NCI-H1436 treated with DMSO at 0.1 percent for 48 hours (cell line): ENCODE data around the gene G6PC2.
"Not testable (repeated sequence)": the region's sequence is repeated elsewhere in the genome, so short reads cannot be mapped to it uniquely, and the experiment has no call there.

Source experiments
- DNase-seq: peaks from one replicate; lab custom pipeline; 2025; lab: John Stamatoyannopoulos, UW

Gene G6PC2

GRCh38 chr2:168907940-168908662 lies 7.0 kb downstream of the G6PC2 start:
- no peak for DNase-seq

- DNase-seq: no peak
These were observed 9.2 kb downstream of the G6PC2 start for GRCh38 chr2:168910330-168910729.

GRCh38 chr2:168912466-168912865 lies 11.4 kb downstream of the G6PC2 start:
- DNase-seq: no peak

GRCh38 chr2:168912901-168913369 lies 11.8 kb downstream of the G6PC2 start:
- no peak for DNase-seq

- DNase-seq: no peak
These were observed 12.4 kb downstream of the G6PC2 start for GRCh38 chr2:168913495-168913894.

- no peak for DNase-seq
These were observed 14.6 kb downstream of the G6PC2 start for GRCh38 chr2:168915441-168916330.

GRCh38 chr2:168916331-168916675 lies 15.2 kb downstream of the G6PC2 start:
- no peak for DNase-seq

GRCh38 chr2:168920504-168921157 lies 19.5 kb downstream of the G6PC2 start:
- peak; percentile 18 for DNase-seq

GRCh38 chr2:168926621-168927386 lies 25.7 kb downstream of the G6PC2 start:
- no peak for DNase-seq

- no peak for DNase-seq
These were observed 27.2 kb downstream of the G6PC2 start for GRCh38 chr2:168928113-168928831.

- no peak for DNase-seq
These were observed 27.9 kb downstream of the G6PC2 start for GRCh38 chr2:168929031-168929430.

GRCh38 chr2:168930242-168930641 lies 29.2 kb downstream of the G6PC2 start:
- no peak for DNase-seq

GRCh38 chr2:168932174-168932573 lies 31.1 kb downstream of the G6PC2 start:
- not testable (repeated sequence) for DNase-seq

- no peak for DNase-seq
These were observed 33.7 kb downstream of the G6PC2 start for GRCh38 chr2:168934826-168935225.

- DNase-seq: no peak
These were observed 34.9 kb downstream of the G6PC2 start for GRCh38 chr2:168935810-168936581.

- DNase-seq: no peak
These were observed 38.0 kb downstream of the G6PC2 start for GRCh38 chr2:168939061-168939460.

- DNase-seq: no peak
These were observed 38.8 kb downstream of the G6PC2 start for GRCh38 chr2:168939918-168940317.

- DNase-seq: no peak
These were observed 40.2 kb downstream of the G6PC2 start for GRCh38 chr2:168941297-168941696.

GRCh38 chr2:168944065-168944464 lies 43.0 kb downstream of the G6PC2 start:
- DNase-seq: no peak

- no peak for DNase-seq
These were observed 44.4 kb downstream of the G6PC2 start for GRCh38 chr2:168945508-168945907.
